ENCODE measurements around the gene FN1. TPM values are rescaled to one million over a fixed set of nuclear protein-coding genes. Genes with fewer than 3 reads are reported as not detected.

Gene FN1
- total and polyA plus RNA-seq, 3 donors from 2014 or later = 36.8 to 245 (median 66.3) TPM

DNA sequence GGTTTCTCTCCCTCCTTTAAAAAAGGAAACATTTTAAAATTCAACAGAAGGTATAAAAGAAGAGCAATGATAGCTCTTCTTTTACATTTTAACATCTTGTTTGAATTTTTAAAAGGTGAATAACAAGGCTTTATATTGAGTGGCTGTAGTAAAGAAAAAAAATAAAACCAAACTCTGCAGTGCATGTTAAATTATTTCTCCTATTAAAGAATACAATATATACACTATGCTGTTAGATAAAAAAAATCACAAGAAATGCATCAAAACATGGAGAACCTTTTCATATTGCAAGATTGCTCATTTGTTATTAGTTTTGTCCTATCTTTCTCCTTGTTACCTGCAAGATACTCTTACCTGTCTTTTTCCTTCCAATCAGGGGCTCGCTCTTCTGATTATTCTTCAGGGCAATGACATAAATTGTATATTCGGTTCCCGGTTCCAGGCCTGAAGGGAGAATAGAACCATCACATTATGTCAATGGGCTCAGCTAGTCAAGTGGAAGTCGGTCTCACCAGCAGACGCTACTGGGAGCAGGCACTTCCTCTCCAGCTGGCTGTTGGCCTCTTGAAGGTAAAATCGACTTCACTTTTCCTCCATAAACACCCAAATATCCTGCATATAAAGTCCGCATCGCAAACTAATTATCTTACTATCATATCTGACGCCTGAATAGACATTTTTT is 62.8 kb downstream of the FN1 start:
- Histone ChIP-seq H3K27ac (no peak overlapping the region), H3K27me3 (no peaks in the 10 kb centered on the region), H3K36me3 (ENCODE audit: low read depth, missing control alignments) (no peaks in the 10 kb centered on the region), H3K9me3 (no peaks in the 10 kb centered on the region), H3K4me3 (no peak overlapping the region), H3K4me1 (no peaks in the 10 kb centered on the region)
- intact Hi-C loops (cut with DNase I; ENCODE audit: low total_unique reads) = no loop called here
- 89 to 94% methylated on average over 9 of the region's 9 CpGs for WGBS, 2 donors
- no peak for DNase-seq
- TF ChIP-seq POLR2A (IDR thresholded peaks at IDR 0.05) = no peak
- TF ChIP-seq, protein P1, sequence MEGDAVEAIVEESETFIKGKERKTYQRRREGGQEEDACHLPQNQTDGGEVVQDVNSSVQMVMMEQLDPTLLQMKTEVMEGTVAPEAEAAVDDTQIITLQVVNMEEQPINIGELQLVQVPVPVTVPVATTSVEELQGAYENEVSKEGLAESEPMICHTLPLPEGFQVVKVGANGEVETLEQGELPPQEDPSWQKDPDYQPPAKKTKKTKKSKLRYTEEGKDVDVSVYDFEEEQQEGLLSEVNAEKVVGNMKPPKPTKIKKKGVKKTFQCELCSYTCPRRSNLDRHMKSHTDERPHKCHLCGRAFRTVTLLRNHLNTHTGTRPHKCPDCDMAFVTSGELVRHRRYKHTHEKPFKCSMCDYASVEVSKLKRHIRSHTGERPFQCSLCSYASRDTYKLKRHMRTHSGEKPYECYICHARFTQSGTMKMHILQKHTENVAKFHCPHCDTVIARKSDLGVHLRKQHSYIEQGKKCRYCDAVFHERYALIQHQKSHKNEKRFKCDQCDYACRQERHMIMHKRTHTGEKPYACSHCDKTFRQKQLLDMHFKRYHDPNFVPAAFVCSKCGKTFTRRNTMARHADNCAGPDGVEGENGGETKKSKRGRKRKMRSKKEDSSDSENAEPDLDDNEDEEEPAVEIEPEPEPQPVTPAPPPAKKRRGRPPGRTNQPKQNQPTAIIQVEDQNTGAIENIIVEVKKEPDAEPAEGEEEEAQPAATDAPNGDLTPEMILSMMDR (IDR thresholded peaks at IDR 0.05) = no peak

DNA sequence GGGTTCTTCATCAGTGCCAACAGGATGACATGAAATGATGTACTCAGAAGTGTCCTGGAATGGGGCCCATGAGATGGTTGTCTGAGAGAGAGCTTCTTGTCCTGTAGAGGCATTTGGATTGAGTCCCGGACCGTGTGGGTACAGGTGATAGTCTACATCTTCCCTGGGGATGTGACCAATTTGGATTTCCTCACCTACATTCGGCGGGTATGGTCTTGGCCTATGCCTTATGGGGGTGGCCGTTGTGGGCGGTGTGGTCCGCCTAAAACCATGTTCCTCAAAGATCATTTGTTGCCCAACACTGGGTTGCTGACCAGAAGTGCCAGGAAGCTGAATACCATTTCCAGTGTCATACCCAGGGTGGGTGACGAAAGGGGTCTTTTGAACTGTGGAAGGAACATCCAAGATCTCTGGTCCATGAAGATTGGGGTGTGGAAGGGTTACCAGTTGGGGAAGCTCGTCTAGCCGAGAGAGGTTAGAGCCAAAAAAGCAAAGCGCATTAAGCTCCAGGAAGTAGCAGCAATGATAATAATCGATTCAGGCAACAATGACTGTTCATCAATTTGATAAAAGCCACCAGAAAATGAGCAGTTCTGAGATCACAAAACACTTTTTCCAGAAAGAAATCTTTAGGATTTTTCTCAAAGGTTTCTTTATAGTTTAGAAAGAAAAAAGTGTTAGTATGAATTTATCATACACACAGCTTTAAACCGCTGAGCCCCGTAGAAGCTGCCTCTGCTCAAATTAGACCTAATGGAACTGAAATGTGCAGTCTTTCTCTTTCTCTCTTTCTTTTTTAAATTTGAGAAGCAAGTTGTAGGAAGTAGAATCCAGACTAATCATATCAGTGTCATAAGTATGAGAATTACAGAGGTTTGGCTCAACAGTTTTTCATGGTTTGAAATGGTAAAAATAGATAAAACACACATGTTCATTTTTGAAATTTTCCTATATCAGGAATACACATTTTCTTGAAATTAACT is 63.7 kb downstream of the FN1 start:
- intact Hi-C loops (cut with DNase I; ENCODE audit: low total_unique reads) = no loop called here
- Histone ChIP-seq H3K27ac (no peak overlapping the region), H3K27me3 (no peaks in the 10 kb centered on the region), H3K36me3 (ENCODE audit: low read depth, missing control alignments) (no peaks in the 10 kb centered on the region), H3K4me1 (no peaks in the 10 kb centered on the region), H3K4me3 (no peak overlapping the region), H3K9me3 (no peaks in the 10 kb centered on the region)
- no peak for DNase-seq
- no peak for TF ChIP-seq POLR2A (IDR thresholded peaks at IDR 0.05)
- TF ChIP-seq, protein P1 (IDR thresholded peaks at IDR 0.05) = no peak
- WGBS, 2 donors = 87 to 93% methylated on average over 14 of the region's 14 CpGs

DNA sequence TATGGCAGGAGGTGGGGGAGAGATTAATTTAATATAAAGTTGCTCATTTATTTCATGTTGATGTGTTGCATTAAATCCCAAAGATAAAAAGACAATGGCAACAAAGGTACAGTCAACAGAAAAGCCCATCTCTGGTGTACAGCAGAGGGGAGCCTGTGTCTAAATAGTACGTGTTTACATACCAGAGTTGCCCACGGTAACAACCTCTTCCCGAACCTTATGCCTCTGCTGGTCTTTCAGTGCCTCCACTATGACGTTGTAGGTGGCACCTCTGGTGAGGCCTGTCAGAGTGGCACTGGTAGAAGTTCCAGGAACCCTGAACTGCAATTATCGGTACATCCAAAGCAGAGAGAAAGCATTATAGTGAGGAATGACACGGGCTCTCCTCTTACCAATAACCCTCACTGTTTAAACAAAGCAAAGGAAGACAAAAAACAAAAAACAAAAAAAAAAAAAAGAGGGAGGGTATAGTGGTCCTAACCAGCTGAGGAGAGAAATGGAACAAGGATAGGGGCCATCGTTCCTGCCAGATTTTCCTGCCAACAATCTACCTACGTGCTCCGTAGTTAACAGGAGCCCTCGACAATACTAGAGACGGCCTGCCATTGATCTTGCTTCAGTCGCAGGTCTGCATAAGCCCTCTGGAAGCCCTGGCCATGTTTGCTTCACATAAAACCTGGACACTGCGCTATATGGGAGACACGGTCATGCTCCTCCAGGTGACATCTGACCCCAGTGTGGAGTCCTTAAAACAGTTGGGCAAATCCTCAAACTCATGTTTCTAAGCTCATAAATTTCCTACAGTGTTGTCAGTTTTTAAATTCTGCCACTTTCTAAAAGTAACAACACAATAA is 65.5 kb downstream of the FN1 start:
- intact Hi-C loops (cut with DNase I; ENCODE audit: low total_unique reads) = no loop called here
- Histone ChIP-seq H3K4me3 (no peak overlapping the region), H3K9me3 (no peaks in the 10 kb centered on the region), H3K36me3 (ENCODE audit: low read depth, missing control alignments) (no peaks in the 10 kb centered on the region), H3K27ac (no peak overlapping the region), H3K4me1 (no peaks in the 10 kb centered on the region), H3K27me3 (no peaks in the 10 kb centered on the region)
- TF ChIP-seq POLR2A (IDR thresholded peaks at IDR 0.05) = no peak
- TF ChIP-seq, protein P1 (IDR thresholded peaks at IDR 0.05) = no peak
- no peak for DNase-seq
- WGBS, 2 donors = 84 to 88% methylated on average over 14 of the region's 14 CpGs

DNA sequence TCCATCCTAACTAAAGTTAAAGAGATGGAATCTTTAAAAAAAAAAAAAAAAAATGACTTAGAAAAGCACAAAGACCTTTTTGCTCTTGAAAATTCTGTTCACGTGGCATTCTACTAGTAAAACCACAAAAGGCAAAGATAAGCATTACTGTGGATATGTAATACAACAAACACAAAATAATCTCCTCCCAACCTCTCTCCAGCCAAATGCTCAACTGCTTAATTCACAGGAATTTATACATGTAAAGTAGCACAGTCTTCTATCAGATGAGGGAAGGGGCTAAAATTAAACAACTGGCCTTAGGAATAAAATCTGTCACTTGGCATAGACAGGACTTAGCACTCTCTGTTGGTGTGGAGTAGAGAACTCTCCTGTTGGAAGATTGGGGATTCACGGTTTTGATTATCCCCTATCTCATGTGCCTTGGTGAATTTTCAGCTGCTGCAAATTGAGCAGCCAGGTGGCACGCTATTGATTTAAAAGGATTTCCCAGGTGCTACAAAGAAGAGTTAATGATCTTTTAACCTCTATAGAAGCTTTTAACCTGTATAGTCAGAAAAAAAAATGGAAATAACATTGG is 66.6 kb downstream of the FN1 start:
- H3K9me3 ChIP-seq = no peaks in the 10 kb centered on the region
- no peak overlapping the region for H3K27ac ChIP-seq
- intact Hi-C loops (cut with DNase I; ENCODE audit: low total_unique reads) = no loop called here
- H3K27me3 ChIP-seq = no peaks in the 10 kb centered on the region
- no peaks in the 10 kb centered on the region for H3K36me3 ChIP-seq (ENCODE audit: low read depth, missing control alignments)
- no peaks in the 10 kb centered on the region for H3K4me1 ChIP-seq
- TF ChIP-seq, protein P1 (IDR thresholded peaks at IDR 0.05) = no peak
- TF ChIP-seq POLR2A (IDR thresholded peaks at IDR 0.05) = no peak
- H3K4me3 ChIP-seq = no peak overlapping the region
- 84 to 90% methylated on average over 3 of the region's 3 CpGs for WGBS, 2 donors
- no peak for DNase-seq

Measured in testis (tissue), 3 donors.